CD4-positive, alpha-beta T cell treated with Interleukin-10 for 1 hour (primary cell): ENCODE data around the gene ROBO1.

Experiments used
- DNase-seq: peaks from one replicate; pipeline ENCODE4 v3.0.0-alpha.2; 2020

Gene ROBO1

DNA sequence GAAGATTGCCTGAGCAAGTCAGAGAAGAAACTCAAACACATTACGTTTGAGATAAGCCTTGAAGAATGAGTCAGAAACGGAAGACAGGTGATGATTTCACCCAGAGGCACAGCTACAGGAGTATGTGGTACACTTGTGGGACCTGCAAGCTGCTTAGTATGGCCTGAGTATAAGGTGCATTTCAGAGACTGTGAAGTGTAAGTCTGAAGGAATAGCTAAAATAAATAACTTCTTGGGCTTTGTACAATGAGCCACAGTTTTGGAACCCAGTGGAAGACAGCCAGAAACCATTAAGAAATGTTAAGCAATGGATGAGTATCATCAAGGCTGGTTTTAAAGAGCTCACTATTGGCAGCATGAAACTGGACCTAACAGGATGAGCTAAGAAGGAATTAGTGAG, 826.2 kb downstream of the ROBO1 start:
- no peak for DNase-seq

DNA sequence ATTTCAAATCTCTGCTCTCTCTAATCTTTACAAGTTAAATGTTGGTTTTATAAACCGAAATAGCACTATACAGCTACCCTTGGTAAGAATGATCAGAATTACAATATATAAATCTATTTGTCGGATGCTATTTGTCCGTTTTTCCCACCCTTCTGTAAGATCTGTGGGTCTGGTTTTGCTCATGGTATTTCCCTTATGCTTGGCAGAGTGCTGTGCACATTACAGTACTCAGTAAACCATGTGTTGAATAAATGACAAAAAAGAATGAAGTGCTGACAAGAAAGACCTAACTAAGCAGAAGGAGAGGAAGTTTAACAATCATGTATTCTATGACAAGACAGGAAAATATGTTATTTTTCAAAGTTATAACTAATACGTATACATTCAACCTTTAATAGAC, 827.2 kb downstream of the ROBO1 start:
- DNase-seq, result no peak

DNA sequence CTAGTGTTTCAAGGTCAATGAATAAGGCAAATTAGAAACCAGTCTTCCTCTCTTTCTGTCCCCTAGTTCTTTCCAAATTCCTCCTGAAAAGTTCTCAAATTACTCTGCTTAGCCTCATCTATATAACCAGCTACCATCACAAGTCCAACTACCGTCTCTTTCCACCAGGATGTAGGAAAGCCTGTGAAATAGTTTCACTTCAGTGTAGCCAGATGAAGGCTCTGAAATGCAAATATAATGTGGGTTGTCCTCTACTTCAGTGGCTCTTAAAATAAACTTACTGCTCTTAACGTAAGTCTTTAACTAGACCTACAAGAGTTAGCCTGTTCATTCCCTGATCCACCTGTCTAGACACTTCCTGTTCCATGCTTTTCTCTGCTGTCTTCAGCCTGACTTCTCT, 827.7 kb downstream of the ROBO1 start:
- DNase-seq, result no peak

DNA sequence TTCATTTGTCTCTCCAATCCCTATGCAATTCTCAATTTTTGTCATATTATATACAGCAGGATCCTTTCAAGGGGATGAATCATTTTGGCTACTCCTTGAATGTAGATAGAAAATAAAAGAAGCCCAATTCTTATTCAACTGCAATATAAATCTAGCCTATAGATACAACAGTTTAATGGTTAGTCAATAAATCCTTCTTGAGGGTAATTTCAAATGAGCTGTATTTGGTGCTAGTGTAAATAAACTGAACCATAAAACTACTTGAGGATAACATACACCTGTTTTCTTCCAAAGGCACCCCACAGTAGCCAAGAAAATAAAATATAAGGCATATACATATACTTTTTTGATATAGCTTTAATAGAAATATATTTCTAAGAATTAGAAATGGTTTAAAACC, 830.3 kb downstream of the ROBO1 start:
- no peak for DNase-seq

DNA sequence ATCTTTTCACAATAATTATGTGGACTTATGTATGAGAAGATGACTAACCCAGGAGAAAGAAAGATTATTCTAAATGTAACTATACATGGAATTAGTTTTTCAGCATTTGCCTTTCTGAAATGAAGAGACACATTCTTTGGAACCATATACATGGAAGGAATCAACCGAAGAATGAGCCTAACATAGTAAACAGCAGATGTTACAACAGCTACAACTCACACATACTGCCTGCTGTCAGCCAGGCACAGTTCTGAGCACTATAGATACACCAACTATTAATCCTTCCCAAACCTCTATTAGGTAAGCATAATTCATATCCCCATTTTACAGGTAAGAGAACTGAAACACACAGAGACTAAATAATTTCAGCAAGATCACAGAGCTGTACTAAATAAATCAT, 840.0 kb downstream of the ROBO1 start:
- DNase-seq, result no peak

DNA sequence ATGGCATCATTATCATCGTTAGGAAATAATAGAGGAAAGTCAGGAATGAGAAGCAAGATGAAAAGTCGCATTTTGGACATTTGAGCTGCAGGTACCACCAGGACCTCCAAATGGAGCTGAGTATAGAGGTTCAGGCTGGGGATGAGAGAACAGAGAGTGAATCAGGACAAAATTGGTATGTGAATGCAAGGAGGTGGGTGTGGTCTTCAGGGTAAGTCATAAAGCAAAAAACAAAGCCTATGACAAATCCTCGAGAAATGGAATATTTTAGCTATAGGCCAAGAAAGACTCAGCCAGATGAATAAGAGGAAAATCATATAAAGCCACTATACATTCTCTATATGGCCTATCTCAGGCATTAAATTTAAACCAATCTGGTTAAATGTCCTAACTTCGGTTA, 841.3 kb downstream of the ROBO1 start:
- no peak for DNase-seq

DNA sequence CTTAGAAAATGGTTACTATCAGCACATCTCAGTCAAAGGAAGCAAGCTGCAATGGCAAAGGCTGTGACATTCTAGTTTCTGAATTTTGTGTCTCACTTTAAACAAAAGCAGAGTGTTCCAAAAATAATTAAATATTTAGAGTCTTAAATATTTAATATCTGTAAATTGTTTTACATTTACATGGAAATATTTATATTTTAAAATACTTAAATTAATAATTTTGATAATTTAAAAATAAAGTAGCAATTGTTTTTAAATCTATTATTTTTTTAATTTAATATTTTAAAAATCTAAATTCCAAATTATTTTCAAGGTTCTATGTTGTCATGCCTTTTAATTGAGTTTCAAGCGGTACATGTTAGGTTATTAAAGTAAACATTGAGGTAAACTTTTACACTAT, 843.1 kb downstream of the ROBO1 start:
- no peak for DNase-seq

DNA sequence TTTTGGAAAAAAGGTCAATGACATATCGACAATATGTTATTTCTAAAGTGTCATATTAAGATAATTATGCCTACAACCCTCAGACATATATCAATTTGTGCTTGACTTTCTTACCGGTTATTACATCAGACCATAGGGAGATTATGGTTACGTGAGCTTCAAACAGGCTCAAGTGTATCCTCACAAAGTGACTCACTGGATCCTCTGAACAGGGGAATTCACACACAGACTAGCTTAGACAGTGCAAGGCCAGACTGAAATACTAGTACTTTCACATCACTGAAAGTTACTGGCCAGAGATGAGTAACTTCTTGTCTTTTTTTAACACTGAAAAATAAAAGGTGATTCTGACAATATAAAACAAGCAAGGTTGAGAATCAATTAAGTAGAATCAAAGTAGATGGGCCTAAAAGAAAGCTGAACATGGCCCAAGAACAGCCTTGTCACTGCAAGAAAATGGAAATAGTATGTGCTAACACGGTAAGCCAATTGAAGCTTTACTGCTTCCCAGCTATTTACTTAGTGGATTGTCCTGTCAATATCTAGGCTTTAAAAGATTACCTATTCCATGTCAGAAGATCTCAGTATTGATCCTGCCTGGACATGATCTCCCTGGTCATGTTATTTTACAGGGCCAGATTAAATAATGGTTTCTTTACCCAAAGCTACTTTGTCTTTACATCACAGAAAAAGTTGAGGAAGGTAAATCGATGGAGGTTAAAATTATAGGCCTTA, 848.6 kb downstream of the ROBO1 start:
- DNase-seq, result no peak

DNA sequence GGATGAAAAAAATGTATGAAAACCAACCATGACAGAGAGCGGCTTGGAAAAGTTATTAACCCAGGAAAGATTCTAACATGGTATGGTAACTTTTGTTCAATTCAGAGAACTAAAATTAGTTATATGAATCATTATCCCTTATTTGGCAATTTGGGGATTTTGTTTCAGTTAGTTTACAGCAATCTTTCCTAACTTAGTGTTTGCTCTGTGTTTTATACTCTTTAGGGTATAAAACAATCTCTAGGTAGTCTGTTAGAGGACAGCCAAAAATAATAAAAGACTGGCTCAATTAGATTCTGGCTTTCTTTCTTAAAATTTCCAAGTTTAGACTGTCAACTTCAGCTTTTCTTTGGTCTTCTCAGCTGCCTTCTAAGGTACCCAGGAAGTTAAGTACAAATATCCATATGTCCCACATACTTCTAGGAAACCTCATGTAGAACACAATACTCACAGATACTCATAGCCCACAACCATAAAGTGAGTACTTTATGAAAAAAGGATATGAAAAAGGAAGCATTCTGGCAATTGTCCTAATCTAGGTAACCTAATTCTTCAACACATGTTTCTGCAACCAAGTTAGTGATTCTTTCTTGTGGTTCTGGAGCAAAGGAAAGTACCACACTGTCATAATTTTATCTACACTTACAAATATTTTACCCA, 849.3 kb downstream of the ROBO1 start:
- no peak for DNase-seq

DNA sequence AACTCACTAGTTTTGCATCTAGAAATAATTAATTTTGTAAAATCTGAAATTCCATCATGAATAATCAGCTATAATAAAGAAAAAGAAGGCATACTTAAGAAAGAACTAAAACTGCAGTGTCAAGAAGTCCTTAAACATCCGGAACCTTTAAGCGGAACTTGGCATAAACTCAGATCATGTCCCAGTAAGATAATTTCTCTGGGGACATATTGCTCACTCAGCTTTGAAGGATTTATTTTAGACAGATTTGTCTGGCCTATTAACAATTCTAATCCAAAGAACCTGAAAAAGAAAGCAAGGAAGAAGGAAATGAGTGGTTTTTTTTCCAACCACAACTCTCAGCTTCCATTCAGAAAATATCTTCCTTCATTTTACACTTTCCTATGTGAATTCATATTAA, 850.3 kb downstream of the ROBO1 start:
- DNase-seq, result no peak

DNA sequence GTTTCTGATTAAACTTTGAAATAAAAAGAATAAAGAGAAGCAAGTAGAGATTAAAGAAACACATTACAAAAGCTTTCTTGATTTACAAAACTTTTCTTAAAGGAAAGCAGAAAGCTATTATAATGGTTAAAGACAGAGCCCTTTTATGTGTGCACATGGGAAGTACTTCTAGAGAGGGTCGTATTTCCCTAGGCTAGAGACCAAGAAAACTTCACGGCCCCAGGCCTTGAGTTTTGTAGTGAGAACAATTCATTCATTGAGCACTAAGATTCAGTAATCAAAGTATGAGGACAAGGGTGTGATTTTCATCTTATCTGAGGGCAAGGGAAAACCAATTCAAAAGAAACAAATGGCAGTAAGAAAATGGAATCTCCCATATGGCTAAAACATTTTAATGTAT, 854.1 kb downstream of the ROBO1 start:
- no peak for DNase-seq

DNA sequence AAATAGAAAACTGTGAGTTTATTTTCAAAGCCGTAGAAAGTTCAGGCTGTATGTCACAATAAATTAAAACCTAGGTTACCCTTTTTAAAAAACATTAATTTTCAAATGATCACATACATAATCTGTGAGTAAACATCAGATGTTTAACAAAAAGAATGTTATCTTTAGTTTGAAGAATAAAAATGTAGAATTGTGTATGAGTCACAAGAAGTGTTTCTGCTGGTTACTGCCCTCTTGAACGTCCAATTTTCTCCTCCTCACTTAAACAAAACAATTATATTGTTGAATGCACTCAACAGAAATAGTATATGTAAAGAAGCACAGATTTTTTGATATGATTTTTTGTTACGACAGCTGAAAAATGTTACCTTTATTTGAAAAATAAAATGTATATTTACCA, 855.1 kb downstream of the ROBO1 start:
- no peak for DNase-seq

DNA sequence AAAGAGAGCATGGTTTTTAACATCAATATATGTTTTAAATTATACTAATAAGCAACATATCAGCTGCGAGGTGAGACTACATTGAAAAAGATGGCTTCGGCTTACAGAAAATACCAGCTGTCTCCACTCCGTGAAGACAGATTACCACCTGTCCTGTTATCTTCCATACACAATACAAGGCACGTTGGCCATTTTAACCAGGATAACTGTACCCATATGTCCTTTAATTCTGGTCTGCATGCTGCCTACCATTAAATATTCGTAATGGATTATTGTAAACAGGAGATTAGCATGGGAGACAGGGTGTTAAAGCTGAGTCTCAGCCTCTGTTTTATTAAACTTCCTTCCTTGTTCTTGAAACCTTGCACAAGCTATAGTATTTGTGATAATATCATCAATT, 855.5 kb downstream of the ROBO1 start:
- no peak for DNase-seq

DNA sequence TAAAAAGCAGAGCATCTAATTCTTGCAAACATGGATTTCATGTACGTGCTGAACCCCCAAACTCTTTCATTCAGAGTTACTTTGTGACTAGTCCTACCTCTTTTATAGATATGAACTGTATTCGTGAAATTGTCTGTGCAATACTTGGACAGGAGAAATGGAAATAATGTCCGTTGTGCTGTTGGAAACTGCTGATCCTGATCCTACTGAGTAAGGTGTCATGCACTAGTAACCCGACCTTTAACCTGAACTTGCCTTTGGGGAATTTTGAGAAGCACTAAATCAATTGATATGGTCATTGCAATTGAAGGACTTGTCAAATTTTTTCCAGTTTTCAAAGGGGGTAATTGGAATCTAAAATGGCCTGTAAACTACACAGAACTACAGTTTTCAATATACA, 856.4 kb downstream of the ROBO1 start:
- DNase-seq, result no peak

DNA sequence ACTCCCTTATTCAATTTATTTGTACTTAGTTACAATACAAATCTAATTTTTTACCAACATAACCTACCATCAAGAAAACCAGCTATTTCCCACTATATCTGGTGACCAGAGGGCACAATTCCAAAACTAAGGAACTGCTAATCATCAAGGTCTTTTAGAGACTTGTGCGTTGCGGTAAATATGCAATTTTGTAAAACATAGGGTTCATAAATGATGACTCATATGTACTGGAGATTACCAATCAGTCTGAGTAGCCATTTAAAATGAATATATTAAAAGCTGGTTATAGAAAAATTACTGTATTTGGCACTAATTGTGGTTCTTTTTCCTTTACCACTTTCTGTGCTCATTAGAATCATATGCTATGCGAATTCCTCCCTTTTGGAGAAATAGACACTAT, 859.6 kb downstream of the ROBO1 start:
- no peak for DNase-seq

DNA sequence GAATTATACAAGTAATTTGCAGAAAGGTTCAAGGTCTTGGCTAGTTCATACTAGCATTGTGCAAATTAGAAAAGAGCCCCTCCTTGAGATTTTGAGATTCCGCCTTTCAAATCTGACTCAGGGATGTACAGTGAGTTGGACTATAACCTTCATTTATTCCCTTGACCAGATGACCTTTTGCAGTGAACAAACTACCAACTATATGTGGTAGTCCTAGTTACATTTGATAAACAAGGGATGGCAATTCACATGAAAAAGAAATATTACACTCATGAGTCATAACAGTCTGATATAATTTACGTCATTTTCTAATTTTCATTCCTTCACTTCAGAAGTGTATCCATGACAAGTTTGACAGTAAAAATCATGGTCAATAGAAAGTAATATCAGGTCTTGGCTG, 860.4 kb downstream of the ROBO1 start:
- DNase-seq, result no peak

DNA sequence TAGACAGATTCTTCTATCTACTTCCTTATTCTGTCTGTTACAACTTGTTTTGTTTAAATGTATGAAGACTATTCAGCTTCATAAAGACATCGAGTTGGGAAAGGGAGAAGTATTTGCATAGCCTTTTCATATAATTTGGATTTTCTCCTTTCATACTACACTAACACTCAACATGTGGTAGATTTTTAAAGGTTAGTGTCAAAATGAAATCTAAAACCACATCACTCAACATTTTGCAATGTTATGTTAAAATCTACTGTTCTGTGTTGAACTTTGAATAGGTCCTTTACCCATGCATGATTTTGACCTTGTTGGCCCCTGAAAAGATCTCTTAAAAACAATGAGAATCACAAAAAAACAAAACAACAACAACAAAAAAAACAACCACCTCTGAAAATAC, 860.9 kb downstream of the ROBO1 start:
- no peak for DNase-seq

DNA sequence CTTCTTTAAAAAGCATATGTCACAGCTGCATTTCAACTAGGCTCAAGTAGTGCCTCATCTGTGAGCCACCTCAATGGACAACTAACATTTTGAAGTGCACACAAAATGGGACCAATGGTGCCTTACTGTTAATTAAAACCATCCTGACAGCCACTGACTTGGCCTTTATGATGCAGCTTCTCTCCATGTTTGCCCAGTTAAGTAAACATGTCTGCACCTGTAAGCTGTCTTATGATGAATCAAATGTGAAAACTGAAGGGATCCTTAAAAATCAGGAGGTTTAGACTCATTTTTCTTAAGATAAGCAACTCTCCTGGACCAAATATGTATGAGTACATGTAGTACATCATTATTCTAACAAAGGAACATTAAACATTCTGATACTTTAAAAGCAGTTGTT, 861.6 kb downstream of the ROBO1 start:
- DNase-seq, result no peak

DNA sequence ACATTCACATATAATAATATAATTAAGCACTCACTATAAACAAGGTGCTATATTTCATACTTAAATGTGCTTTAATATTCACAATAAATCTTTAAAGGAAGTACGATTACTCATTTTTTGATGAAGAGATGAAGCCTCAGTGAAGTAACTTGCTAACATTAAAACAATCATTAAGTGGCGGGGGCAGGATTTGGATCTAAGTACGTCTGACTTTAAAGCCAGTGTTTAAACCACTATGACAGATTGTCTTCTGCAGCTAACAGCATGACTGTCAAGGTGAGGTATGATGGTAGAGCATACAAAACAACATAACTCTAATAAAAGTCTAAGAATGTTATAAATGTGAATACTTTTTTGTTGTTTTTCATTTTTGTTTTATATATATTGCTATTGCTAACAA, 862.1 kb downstream of the ROBO1 start:
- no peak for DNase-seq

DNA sequence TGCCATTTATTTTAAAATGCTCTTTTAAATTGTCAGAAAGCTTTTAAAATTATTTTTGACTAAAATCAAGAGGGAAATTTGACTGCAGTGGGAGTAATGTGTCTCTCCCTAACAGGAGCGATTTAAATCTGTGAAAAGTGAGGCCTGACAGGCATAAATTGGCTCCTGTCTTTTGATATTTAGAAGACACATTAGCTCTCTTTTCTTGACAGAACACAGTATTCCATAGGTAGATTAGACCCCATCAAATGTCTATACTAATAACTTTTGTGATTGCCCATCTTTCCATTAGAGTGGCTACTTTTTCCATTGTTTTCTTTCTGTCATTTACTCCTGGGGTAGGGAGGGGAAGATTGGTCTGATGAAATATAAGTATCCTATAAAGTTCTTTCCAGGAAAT, 866.3 kb downstream of the ROBO1 start:
- DNase-seq, result no peak

DNA sequence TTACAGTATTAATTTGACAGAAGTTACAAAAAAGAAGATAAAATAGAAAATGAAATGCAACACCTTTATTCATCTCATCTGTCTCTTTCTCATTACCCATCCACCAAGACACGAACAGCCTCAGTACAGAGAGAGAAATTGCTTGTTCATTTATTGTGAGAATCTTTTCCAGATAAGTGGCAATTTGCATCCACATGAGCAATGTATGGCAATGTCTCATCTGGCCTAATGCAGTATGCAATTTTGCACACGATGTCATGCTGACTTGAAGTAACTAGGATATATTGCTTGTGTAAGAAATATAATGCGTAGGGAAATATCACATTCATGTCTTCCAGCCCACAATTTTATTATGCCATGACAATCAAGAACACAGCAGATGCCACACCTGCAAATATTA, 866.9 kb downstream of the ROBO1 start:
- no peak for DNase-seq

DNA sequence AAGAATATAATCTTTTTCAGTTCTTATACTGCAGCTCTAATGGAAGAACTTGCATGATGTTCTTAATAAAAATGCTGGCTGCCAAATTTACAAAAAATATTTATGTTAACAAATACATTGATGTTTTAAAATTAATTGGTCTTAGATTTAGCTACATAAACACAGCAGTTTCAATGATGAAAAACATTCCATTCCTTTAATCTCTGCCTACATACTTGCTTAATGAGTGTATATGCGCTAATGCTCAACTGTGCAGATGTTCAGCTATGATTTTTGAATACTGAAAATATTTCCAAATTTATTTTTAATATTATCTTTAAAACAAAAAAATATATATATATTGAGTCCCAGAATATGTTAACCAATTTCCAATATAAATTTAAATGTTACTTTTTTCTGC, 867.4 kb downstream of the ROBO1 start:
- DNase-seq, result no peak

DNA sequence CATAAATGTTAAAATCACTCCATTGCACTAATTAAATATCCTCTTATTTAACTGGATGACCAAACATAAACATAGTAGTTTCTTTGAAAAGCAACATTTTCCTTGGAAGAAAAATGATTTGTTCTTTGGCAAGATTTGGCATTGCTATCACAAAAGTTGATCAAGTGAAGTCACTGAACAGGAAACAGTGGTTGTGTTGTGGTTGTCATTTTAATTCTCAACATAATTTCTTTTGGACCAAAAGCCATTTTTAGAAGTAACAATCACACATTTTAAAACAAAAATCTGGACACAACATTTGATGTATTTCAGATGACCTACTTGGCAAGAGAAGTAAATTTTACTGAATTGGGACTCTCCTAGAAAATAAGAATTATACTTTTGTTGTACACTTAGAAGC, 872.3 kb downstream of the ROBO1 start:
- DNase-seq, result no peak

DNA sequence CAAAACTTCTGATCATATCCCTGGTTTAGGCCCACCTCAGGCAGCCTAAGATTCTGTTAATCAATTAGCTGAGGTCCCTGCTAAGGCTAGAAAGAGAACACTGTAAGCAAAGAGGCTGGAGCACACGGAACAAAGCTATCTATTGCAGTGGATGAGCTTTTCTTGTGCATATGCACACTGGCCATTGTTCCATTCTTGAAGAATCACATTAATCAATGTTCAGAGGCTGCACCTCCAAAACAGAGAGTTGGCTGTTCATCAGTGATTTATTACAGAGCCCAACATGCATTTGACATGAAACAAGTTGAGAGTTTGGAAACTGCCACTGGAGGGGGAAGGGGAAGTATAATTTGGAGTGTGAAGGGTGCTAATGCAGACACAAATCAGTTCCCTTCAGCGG, 873.0 kb downstream of the ROBO1 start:
- no peak for DNase-seq

DNA sequence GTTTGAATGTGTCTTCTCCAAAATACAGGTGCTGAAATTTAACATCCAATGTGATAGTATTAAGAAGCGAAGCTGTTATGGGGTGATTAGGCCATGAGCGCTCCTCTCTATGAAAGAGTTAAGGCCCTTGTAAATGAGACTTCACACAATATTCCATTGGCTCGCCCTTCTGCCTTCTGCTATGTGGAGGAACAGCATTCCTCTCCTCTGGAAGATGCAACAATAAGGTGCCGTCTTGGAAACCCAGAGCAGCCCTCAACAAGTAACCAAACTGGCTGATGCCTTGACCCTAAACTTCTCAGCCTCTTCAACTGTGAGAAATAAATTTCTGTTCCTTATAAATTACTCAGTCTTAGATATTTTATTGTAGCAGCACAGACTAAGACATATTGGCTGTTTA, 874.6 kb downstream of the ROBO1 start:
- no peak for DNase-seq
